Gastrocnemius medialis (tissue), 4 donors: ENCODE measurements around the gene SMURF1. TPM values are rescaled to one million over a fixed set of nuclear protein-coding genes. Genes with fewer than 3 reads are reported as not detected.
A peak's percentile ranks its signal among the peaks of the same experiment; 100 is the strongest.

Experiments used
- ATAC-seq, 2 donors: fragments of 150-250 bp; one replicate each; pipeline ENCODE4 v1.9.1; 2016
- DNase-seq, 2 donors: peaks; one replicate each; pipeline ENCODE4 v3.0.0-alpha.2; 2019
- H3K27ac ChIP-seq, 4 donors: fragments of 200-600 bp; sonication (generic); 1 replicate in 1 of 4; 2 replicates in 3 of 4; pipeline ENCODE4 v1.5.1; 2016 to 2018; ENCODE audit warnings: mild to moderate bottlenecking in 2 of 4, moderate library complexity in 1 of 4
- H3K27me3 ChIP-seq, 3 donors: fragments of 200-600 bp; sonication (generic) in 2 of 3; 1 replicate in 1 of 3; 2 replicates in 2 of 3; pipeline versions ENCODE4 v1.5.1 to v1.6.0; 2016 to 2019; ENCODE audit warnings: mild to moderate bottlenecking in 1 of 3, moderate library complexity in 1 of 3
- H3K36me3 ChIP-seq, 2 donors: fragments of 200-600 bp; sonication (generic) in 1 of 2; one replicate each; pipeline ENCODE4 v1.5.1; 2017 to 2018
- H3K4me1 ChIP-seq, 2 donors: fragments of 200-600 bp; sonication (generic) in 1 of 2; one replicate each; pipeline ENCODE4 v1.5.1; 2016 to 2017; ENCODE audit warnings: mild to moderate bottlenecking in 2 of 2
- H3K4me3 ChIP-seq, 4 donors: fragments of 200-600 bp; sonication (generic) in 3 of 4; 1 replicate in 1 of 4; 2 replicates in 3 of 4; pipeline ENCODE4 v1.5.1; 2016 to 2019; ENCODE audit warnings: mild to moderate bottlenecking in 2 of 4
- H3K9me3 ChIP-seq, 3 donors: fragments of 200-600 bp; sonication (generic) in 2 of 3; 1 replicate in 1 of 3; 2 replicates in 2 of 3; pipeline ENCODE4 v1.5.1; 2016 to 2019
- CTCF ChIP-seq, 5 experiments: fragments of 450-650 bp in 3 of 5; fragments of 200-600 bp in 2 of 5; sonication (generic) in 2 of 5; IDR thresholded peaks in 4 of 5; conservative IDR thresholded peaks in 1 of 5; 1 replicate in 4 of 5; 2 replicates in 1 of 5; pipeline ENCODE4 v1.5.1; 2016 to 2019; ENCODE audit warnings: antibody characterized with exemption in 5 of 5, mild to moderate bottlenecking in 3 of 5, moderate library complexity in 3 of 5
- POLR2A ChIP-seq, 2 donors: fragments of 450-650 bp; IDR thresholded peaks; one replicate each; pipeline ENCODE4 v1.6.1; 2017; ENCODE audit warnings: antibody characterized with exemption in 2 of 2, mild to moderate bottlenecking in 2 of 2, moderate library complexity in 2 of 2
- in situ Hi-C, 4 donors: fragments of 200-750 bp; cut with MboI; loops; one replicate each; pipeline versions ENCODE4 v1.15.0 to v1.8.0; 2017; ENCODE audit warnings: low sequenced_read_pairs in 4 of 4
- intact Hi-C: fragments of 100-400 bp; cut with DNase I; formaldehyde crosslinking; loops from one replicate; pipeline ENCODE4 v1.15.1; 2023; ENCODE audit warnings: low total_unique reads
- total RNA-seq, 4 donors: library from RNA; depleted of rRNA; stranded (reverse); fragments of >200 nt; gene quantifications; one replicate each; pipeline versions ENCODE4 v1.1.0 to v1.2.3, GENCODE V29; 2016

SMURF1 gene
- total RNA-seq, 4 donors from 2014 or later = 15.4 to 44.8 (median 18.3) TPM

DNA sequence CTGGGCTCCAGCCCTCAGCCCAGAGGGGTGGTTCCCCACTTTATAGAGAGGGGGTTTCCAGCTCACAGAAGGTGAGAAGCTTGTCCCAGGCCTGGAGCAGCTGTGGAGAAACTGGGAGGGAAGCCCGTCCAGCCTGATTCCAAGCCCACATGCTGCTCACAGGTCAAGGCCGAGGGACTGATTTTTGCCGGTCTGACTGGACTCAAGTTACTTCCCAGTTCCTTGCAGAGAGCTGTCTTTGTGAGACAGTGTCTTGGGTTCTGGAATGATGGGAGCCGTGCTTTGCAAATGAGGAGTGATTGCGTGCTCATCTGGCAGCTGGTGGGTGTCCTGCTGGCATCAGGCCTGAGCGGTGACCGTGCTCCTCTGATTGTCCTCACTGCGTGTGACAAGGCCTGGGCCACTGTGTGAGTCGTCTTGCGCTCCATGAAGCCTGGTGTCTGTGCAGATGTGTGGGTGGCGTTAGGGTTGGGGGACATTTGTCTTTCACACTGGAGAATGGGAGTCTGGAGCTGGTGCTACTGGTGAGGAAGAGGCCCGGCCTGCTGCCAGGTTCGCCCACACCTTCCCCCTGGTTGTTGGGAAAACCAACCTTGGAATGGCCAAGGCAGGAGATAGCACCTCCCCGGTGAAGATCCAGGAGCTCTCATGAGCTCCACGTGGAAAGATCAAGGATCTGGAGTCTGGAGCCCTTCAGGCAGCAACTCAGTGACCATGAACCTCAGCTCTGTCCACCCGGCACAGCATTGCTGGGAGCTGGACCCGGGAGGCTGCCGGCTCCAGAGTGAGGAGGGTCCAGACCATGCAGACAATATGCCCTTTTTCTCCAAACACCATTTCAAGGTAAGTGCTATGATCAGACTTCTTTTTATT lies 129.6 kb downstream of the SMURF1 start:
- Histone ChIP-seq H3K36me3 (peaks cover 0 to 67% of the 10 kb centered on the region in 2 donors), H3K4me1 (no peaks in the 10 kb centered on the region), H3K27me3 (no peaks in the 10 kb centered on the region), H3K4me3 (no peak overlapping the region), H3K9me3 (no peaks in the 10 kb centered on the region), H3K27ac (no peak overlapping the region)
- DNase-seq = peak in 1 of 2 donors; percentile 6
- TF ChIP-seq CTCF (IDR thresholded peaks at IDR 0.05 in 4 of 5, conservative IDR thresholded peaks at IDR 0.05 in 1 of 5) (no peak), POLR2A (IDR thresholded peaks at IDR 0.05) (no peak)
- in situ Hi-C loops (no loop called here), intact Hi-C loops (no loop called here)
- peak in 1 of 2 donors; percentile 27 for ATAC-seq

GRCh38 chr7:99013266-99014112 lies 130.4 kb downstream of the SMURF1 start:
- no peaks in the 10 kb centered on the region for H3K4me1 ChIP-seq
- in situ Hi-C loops = no loop called here
- no peak overlapping the region for H3K27ac ChIP-seq
- TF ChIP-seq CTCF (IDR thresholded peaks at IDR 0.05 in 4 of 5, conservative IDR thresholded peaks at IDR 0.05 in 1 of 5) = no peak
- TF ChIP-seq POLR2A (IDR thresholded peaks at IDR 0.05) = no peak
- no peaks in the 10 kb centered on the region for H3K9me3 ChIP-seq
- no peaks in the 10 kb centered on the region for H3K27me3 ChIP-seq
- intact Hi-C loops = no loop called here
- no peak overlapping the region for H3K4me3 ChIP-seq
- ATAC-seq = no peak
- peak in 1 of 2 donors; percentile 12 for DNase-seq
- H3K36me3 ChIP-seq = peaks cover 0 to 75% of the 10 kb centered on the region in 2 donors

DNA sequence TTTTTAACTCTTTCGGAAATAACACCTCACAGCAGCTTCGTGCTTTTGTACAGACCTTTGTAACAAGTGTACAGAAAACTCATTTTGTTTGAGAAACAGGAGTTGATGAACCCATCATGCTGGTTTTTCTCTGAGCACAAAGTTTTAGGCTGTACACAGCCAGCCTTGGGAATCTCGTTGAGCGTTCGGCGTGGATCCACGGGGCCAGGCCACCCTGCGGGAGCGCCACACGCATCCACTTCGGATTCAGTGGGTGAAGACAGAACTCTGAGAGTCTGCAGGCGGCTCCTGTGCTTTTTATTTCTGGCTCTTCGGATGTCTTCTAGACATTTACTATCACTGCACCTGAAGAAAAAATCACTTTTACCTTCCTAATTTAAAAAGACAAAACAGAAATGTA lies 131.2 kb downstream of the SMURF1 start:
- intact Hi-C loops = no loop called here
- no peak for ATAC-seq
- H3K9me3 ChIP-seq = no peaks in the 10 kb centered on the region

DNA sequence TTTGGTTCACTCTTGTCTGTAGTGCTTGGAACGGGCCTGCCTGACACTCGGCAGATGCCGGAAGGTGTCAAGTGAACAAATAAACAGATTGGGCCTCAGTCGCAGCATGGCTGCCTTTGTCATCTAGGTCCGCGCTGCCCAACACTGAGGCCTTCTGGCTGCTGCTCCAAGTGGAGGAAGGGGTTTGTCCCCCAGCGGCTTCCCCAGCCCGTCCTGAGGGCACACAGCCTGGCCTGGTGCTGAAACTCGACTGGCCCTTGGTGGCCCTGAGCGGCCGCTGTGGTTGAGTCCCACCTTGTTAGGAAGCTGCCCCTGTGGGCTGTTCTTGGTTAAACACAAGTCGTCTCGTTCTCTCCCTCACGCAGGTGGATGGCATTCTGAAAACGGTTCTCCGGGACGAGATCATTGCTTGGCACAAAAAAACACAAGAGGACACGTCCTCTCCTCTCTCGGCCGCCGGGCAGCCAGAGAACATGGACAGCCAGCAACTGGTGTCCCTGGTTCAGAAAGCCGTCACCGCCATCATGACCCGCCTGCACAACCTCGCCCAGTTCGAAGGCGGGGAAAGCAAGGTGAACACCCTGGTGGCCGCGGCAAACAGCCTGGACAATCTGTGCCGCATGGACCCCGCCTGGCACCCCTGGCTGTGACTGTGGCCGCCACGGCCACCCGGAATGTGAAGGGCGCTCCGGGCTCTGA lies 132.1 kb downstream of the SMURF1 start:
- DNase-seq (peak in 1 of 2 donors; percentile 11), ATAC-seq (no peak)
- no peaks in the 10 kb centered on the region for H3K9me3 ChIP-seq
- no peaks in the 10 kb centered on the region for H3K27me3 ChIP-seq
- no peaks in the 10 kb centered on the region for H3K4me1 ChIP-seq
- H3K27ac ChIP-seq = no peak overlapping the region
- in situ Hi-C loops = no loop called here
- H3K4me3 ChIP-seq = no peak overlapping the region
- intact Hi-C loops = no loop called here
- TF ChIP-seq POLR2A (IDR thresholded peaks at IDR 0.05) = no peak
- TF ChIP-seq CTCF (IDR thresholded peaks at IDR 0.05 in 4 of 5, conservative IDR thresholded peaks at IDR 0.05 in 1 of 5) = no peak
- H3K36me3 ChIP-seq = peaks cover 0 to 90% of the 10 kb centered on the region in 2 donors

More for the DNA sequence above, 131.2 kb downstream of the SMURF1 start:
- H3K4me3 ChIP-seq = no peak overlapping the region
- in situ Hi-C loops = no loop called here
- H3K36me3 ChIP-seq = peaks cover 0 to 83% of the 10 kb centered on the region in 2 donors
- H3K27ac ChIP-seq = no peak overlapping the region
- H3K4me1 ChIP-seq = no peaks in the 10 kb centered on the region
- peak in 1 of 2 donors; percentile 2 for DNase-seq
- no peaks in the 10 kb centered on the region for H3K27me3 ChIP-seq
- no peak for TF ChIP-seq POLR2A (IDR thresholded peaks at IDR 0.05)
